Suppressor macrophage treated with lipopolysaccharide for 1 hour (primary cell): Measurements from ENCODE around the gene FAM131C.
"Not testable (repeated sequence)": the region's sequence is repeated elsewhere in the genome, so short reads cannot be mapped to it uniquely, and the experiment has no call there.

Experiments
- DNase-seq, 3 donors: peaks; one replicate each; pipeline ENCODE4 v3.0.0-alpha.2; 2020 to 2022

Gene FAM131C

GRCh38 chr1:16057314-16057915 lies 16.0 kb downstream of the FAM131C start:
- DNase-seq, result not testable (repeated sequence)

GRCh38 chr1:16056521-16056912 lies 16.9 kb downstream of the FAM131C start:
- not testable (repeated sequence) for DNase-seq

- DNase-seq, result peak; percentile 74 to 88 (median 84)
Measured at GRCh38 chr1:16055613-16056520, 17.6 kb downstream of the FAM131C start.

- DNase-seq, result no peak
Measured at GRCh38 chr1:16054598-16055540, 18.6 kb downstream of the FAM131C start.

GRCh38 chr1:16053781-16054502 lies 19.5 kb downstream of the FAM131C start:
- no peak for DNase-seq

- DNase-seq, result not testable (repeated sequence)
Measured at GRCh38 chr1:16051949-16052348, 21.5 kb downstream of the FAM131C start.

- no peak for DNase-seq
Measured at GRCh38 chr1:16051039-16051438, 22.4 kb downstream of the FAM131C start.

GRCh38 chr1:16050328-16050727 lies 23.1 kb downstream of the FAM131C start:
- DNase-seq, result no peak

- peak in 2 of 3 donors; percentile 18 to 31 for DNase-seq
Measured at GRCh38 chr1:16048573-16049189, 24.8 kb downstream of the FAM131C start.

GRCh38 chr1:16047791-16048475 lies 25.5 kb downstream of the FAM131C start:
- DNase-seq, result no peak

GRCh38 chr1:16046842-16047241 lies 26.6 kb downstream of the FAM131C start:
- peak; percentile 30 to 45 (median 39) for DNase-seq

GRCh38 chr1:16043950-16044349 lies 29.5 kb downstream of the FAM131C start:
- DNase-seq, result no peak

GRCh38 chr1:16043521-16043920 lies 29.9 kb downstream of the FAM131C start, which contains the start of gene CLCNKB:
TSS of gene CLCNKB (plus strand) at chr1:16043782. CDS start at chr1:16044493, 711 bp downstream.
- no peak for DNase-seq

GRCh38 chr1:16042654-16043053 lies 30.8 kb downstream of the FAM131C start:
- not testable (repeated sequence) for DNase-seq

GRCh38 chr1:16042096-16042495 lies 31.4 kb downstream of the FAM131C start:
- no peak for DNase-seq

GRCh38 chr1:16041200-16041599 lies 32.3 kb downstream of the FAM131C start:
- DNase-seq, result no peak

- not testable (repeated sequence) for DNase-seq
Measured at GRCh38 chr1:16039871-16040270, 33.6 kb downstream of the FAM131C start.

GRCh38 chr1:16038620-16038912 lies 34.9 kb downstream of the FAM131C start:
- DNase-seq, result no peak

GRCh38 chr1:16036461-16036860 lies 37.0 kb downstream of the FAM131C start:
- DNase-seq, result not testable (repeated sequence)

- DNase-seq, result not testable (repeated sequence)
Measured at GRCh38 chr1:16033103-16033632, 40.3 kb downstream of the FAM131C start.
